ENCODE results near the gene TTC39C.
A peak's percentile ranks its signal among the peaks of the same experiment; 100 is the strongest.

Gene TTC39C

GRCh38 chr18:24014062-24014985 lies at the start of gene TTC39C:
TTC39C (plus strand) TSS chr18:24014754; CDS start chr18:24014872, 118 bp downstream.
- peaks cover 28% of the 10 kb centered on the region; the same call in 1 of the 2 replicates for H3K4me1 ChIP-seq (ENCODE audit: insufficient read depth, low read length)
- peak within 1 kb of the TSS; percentile 85 for H3K9ac ChIP-seq (ENCODE audit: low read depth, low read length)
- no peaks in the 10 kb centered on the region for H3K9me3 ChIP-seq (ENCODE audit: control insufficient read depth, insufficient read depth, low read length)

GRCh38 chr18:23966909-23967308 lies 47.6 kb upstream of the TTC39C start:
- peaks cover 13% of the 10 kb centered on the region; the same call in 1 of the 2 replicates for H3K4me1 ChIP-seq (ENCODE audit: insufficient read depth, low read length)
- no peak overlapping the region for H3K9ac ChIP-seq (ENCODE audit: low read depth, low read length)
- H3K36me3 ChIP-seq (ENCODE audit: insufficient read depth, low read length): no peaks in the 10 kb centered on the region
- no peaks in the 10 kb centered on the region for H3K9me3 ChIP-seq (ENCODE audit: control insufficient read depth, insufficient read depth, low read length)

More at GRCh38 chr18:24014062-24014985, at the start of gene TTC39C:
- H3K36me3 ChIP-seq (ENCODE audit: insufficient read depth, low read length): no peaks in the 10 kb centered on the region; the same call in 1 of the 2 replicates

- H3K36me3 ChIP-seq (ENCODE audit: insufficient read depth, low read length): no peaks in the 10 kb centered on the region
- H3K9ac ChIP-seq (ENCODE audit: low read depth, low read length): no peak overlapping the region
- peaks cover 13% of the 10 kb centered on the region; the same call in 1 of the 2 replicates for H3K4me1 ChIP-seq (ENCODE audit: insufficient read depth, low read length)
- no peaks in the 10 kb centered on the region for H3K9me3 ChIP-seq (ENCODE audit: control insufficient read depth, insufficient read depth, low read length)
These were observed 47.0 kb upstream of the TTC39C start for GRCh38 chr18:23967321-23968089.

GRCh38 chr18:23968638-23969604 lies 45.6 kb upstream of the TTC39C start:
- Histone ChIP-seq H3K9ac (ENCODE audit: low read depth, low read length) (no peak overlapping the region), H3K4me1 (ENCODE audit: insufficient read depth, low read length) (peaks cover 13% of the 10 kb centered on the region; the same call in 1 of the 2 replicates), H3K9me3 (ENCODE audit: control insufficient read depth, insufficient read depth, low read length) (no peaks in the 10 kb centered on the region), H3K36me3 (ENCODE audit: insufficient read depth, low read length) (no peaks in the 10 kb centered on the region)

- Histone ChIP-seq H3K9me3 (ENCODE audit: control insufficient read depth, insufficient read depth, low read length) (no peaks in the 10 kb centered on the region), H3K4me1 (ENCODE audit: insufficient read depth, low read length) (peaks cover 13% of the 10 kb centered on the region; the same call in 1 of the 2 replicates), H3K9ac (ENCODE audit: low read depth, low read length) (no peak overlapping the region), H3K36me3 (ENCODE audit: insufficient read depth, low read length) (no peaks in the 10 kb centered on the region)
These were observed 44.9 kb upstream of the TTC39C start for GRCh38 chr18:23969664-23970063.

- H3K4me1 ChIP-seq (ENCODE audit: insufficient read depth, low read length): peaks cover 13% of the 10 kb centered on the region; the same call in 1 of the 2 replicates
- no peaks in the 10 kb centered on the region for H3K36me3 ChIP-seq (ENCODE audit: insufficient read depth, low read length)
- no peak overlapping the region for H3K9ac ChIP-seq (ENCODE audit: low read depth, low read length)
- H3K9me3 ChIP-seq (ENCODE audit: control insufficient read depth, insufficient read depth, low read length): no peaks in the 10 kb centered on the region
These were observed 44.1 kb upstream of the TTC39C start for GRCh38 chr18:23970161-23971096.

- Histone ChIP-seq H3K4me1 (ENCODE audit: insufficient read depth, low read length) (peaks cover 13% of the 10 kb centered on the region; the same call in 1 of the 2 replicates), H3K9me3 (ENCODE audit: control insufficient read depth, insufficient read depth, low read length) (no peaks in the 10 kb centered on the region), H3K9ac (ENCODE audit: low read depth, low read length) (no peak overlapping the region), H3K36me3 (ENCODE audit: insufficient read depth, low read length) (no peaks in the 10 kb centered on the region)
These were observed 43.5 kb upstream of the TTC39C start for GRCh38 chr18:23971097-23971440.

GRCh38 chr18:23971666-23972230 lies 42.8 kb upstream of the TTC39C start:
- Histone ChIP-seq H3K9me3 (ENCODE audit: control insufficient read depth, insufficient read depth, low read length) (no peaks in the 10 kb centered on the region), H3K9ac (ENCODE audit: low read depth, low read length) (no peak overlapping the region), H3K36me3 (ENCODE audit: insufficient read depth, low read length) (no peaks in the 10 kb centered on the region), H3K4me1 (ENCODE audit: insufficient read depth, low read length) (peaks cover 13% of the 10 kb centered on the region; the same call in 1 of the 2 replicates)

GRCh38 chr18:23972453-23972852 lies 42.1 kb upstream of the TTC39C start:
- Histone ChIP-seq H3K4me1 (ENCODE audit: insufficient read depth, low read length) (peaks cover 13% of the 10 kb centered on the region; the same call in 1 of the 2 replicates), H3K9me3 (ENCODE audit: control insufficient read depth, insufficient read depth, low read length) (no peaks in the 10 kb centered on the region)

GRCh38 chr18:23977103-23977502 lies 37.5 kb upstream of the TTC39C start:
- no peak overlapping the region for H3K9ac ChIP-seq (ENCODE audit: low read depth, low read length)
- no peaks in the 10 kb centered on the region for H3K36me3 ChIP-seq (ENCODE audit: insufficient read depth, low read length)
- H3K9me3 ChIP-seq (ENCODE audit: control insufficient read depth, insufficient read depth, low read length): no peaks in the 10 kb centered on the region
- peaks cover 5% of the 10 kb centered on the region for H3K4me1 ChIP-seq (ENCODE audit: insufficient read depth, low read length)

More at GRCh38 chr18:23972453-23972852, 42.1 kb upstream of the TTC39C start:
- Histone ChIP-seq H3K9ac (ENCODE audit: low read depth, low read length) (no peak overlapping the region), H3K36me3 (ENCODE audit: insufficient read depth, low read length) (no peaks in the 10 kb centered on the region)

GRCh38 chr18:23977719-23978483 lies 36.7 kb upstream of the TTC39C start:
- Histone ChIP-seq H3K4me1 (ENCODE audit: insufficient read depth, low read length) (peaks cover 13% of the 10 kb centered on the region), H3K9me3 (ENCODE audit: control insufficient read depth, insufficient read depth, low read length) (no peaks in the 10 kb centered on the region), H3K36me3 (ENCODE audit: insufficient read depth, low read length) (no peaks in the 10 kb centered on the region), H3K9ac (ENCODE audit: low read depth, low read length) (no peak overlapping the region)

GRCh38 chr18:23981369-23981980 lies 33.1 kb upstream of the TTC39C start:
- H3K9me3 ChIP-seq (ENCODE audit: control insufficient read depth, insufficient read depth, low read length): no peaks in the 10 kb centered on the region
- no peaks in the 10 kb centered on the region for H3K36me3 ChIP-seq (ENCODE audit: insufficient read depth, low read length)
- no peak overlapping the region for H3K9ac ChIP-seq (ENCODE audit: low read depth, low read length)
- H3K4me1 ChIP-seq (ENCODE audit: insufficient read depth, low read length): peaks cover 13% of the 10 kb centered on the region
